Peyer's patch (tissue), 4 donors: ENCODE measurements around the gene CP.

ENCODE experiments used
- CTCF ChIP-seq, 6 experiments: fragments of 450-650 bp in 4 of 6; fragments of 200-600 bp in 2 of 6; sonication (generic) in 1 of 6; IDR thresholded peaks; one replicate each; pipeline ENCODE4 v1.5.1; 2017 to 2019; ENCODE audit warnings: antibody characterized with exemption in 6 of 6, mild to moderate bottlenecking in 3 of 6, moderate library complexity in 1 of 6
- POLR2A ChIP-seq, 2 donors: fragments of 450-650 bp; IDR thresholded peaks; one replicate each; pipeline ENCODE4 v1.5.1; 2017; ENCODE audit warnings: antibody characterized with exemption in 2 of 2, mild to moderate bottlenecking in 2 of 2, moderate library complexity in 2 of 2

- TF ChIP-seq CTCF (IDR thresholded peaks at IDR 0.05) (no peak), POLR2A (IDR thresholded peaks at IDR 0.05) (no peak)
Observed at GRCh38 chr3:149247008-149247710, 25.5 kb upstream of the CP start.
